Upper lobe of left lung (tissue), 6 donors: ENCODE data around the gene KCNJ6. TPM values are rescaled to one million over a fixed set of nuclear protein-coding genes. Genes with fewer than 3 reads are reported as not detected.

Experiments
- ATAC-seq, 2 donors: fragments of 200-7000 bp; cut with Tn5 transposase; one replicate each; pipeline ENCODE4 v1.9.1; 2022; ENCODE audit warnings: mild to moderate bottlenecking in 2 of 2, moderate library complexity in 2 of 2; ENCODE audit not compliant: low FRiP score in 2 of 2
- DNase-seq, 2 donors: peaks; one replicate each; pipeline ENCODE4 v3.0.0-alpha.2; 2019 to 2020
- H3K27ac ChIP-seq, 4 donors: fragments of 200-600 bp; sonication (generic); one replicate each; pipeline ENCODE4 v1.5.1; 2016 to 2019
- H3K27me3 ChIP-seq, 4 donors: fragments of 200-600 bp; sonication (generic); one replicate each; pipeline ENCODE4 v1.5.1; 2017 to 2019
- H3K36me3 ChIP-seq, 4 donors: fragments of 200-600 bp; sonication (generic); one replicate each; pipeline ENCODE4 v1.5.1; 2016 to 2019
- H3K4me1 ChIP-seq, 4 donors: fragments of 200-600 bp; sonication (generic); one replicate each; pipeline ENCODE4 v1.5.1; 2018 to 2019
- H3K4me3 ChIP-seq, 4 donors: fragments of 200-600 bp; sonication (generic); one replicate each; pipeline ENCODE4 v1.5.1; 2017 to 2019; ENCODE audit warnings: mild to moderate bottlenecking in 2 of 4, moderate library complexity in 1 of 4
- H3K9me3 ChIP-seq, 4 donors: fragments of 200-600 bp; sonication (generic); one replicate each; pipeline ENCODE4 v1.5.1; 2018 to 2019
- CTCF ChIP-seq, 6 experiments: fragments of 450-650 bp in 4 of 6; fragments of 200-600 bp in 2 of 6; sonication (generic) in 2 of 6; IDR thresholded peaks; one replicate each; pipeline ENCODE4 v1.5.1; 2016 to 2019; ENCODE audit warnings: antibody characterized with exemption in 6 of 6
- EP300 ChIP-seq, 4 donors: sonication (generic); formaldehyde crosslinking; IDR thresholded peaks; one replicate each; pipeline ENCODE4 v1.5.1; 2017; ENCODE audit warnings: antibody characterized with exemption in 4 of 4, control low read depth in 2 of 4
- POLR2A ChIP-seq, 4 donors: fragments of 450-650 bp; IDR thresholded peaks; one replicate each; pipeline ENCODE4 v1.5.1; 2016 to 2017; ENCODE audit warnings: antibody characterized with exemption in 4 of 4, mild to moderate bottlenecking in 2 of 4
- POLR2AphosphoS5 ChIP-seq, 2 donors: sonication (generic); formaldehyde crosslinking; IDR thresholded peaks; one replicate each; pipeline ENCODE4 v1.5.1; 2017; ENCODE audit warnings: antibody characterized with exemption in 2 of 2
- WGBS, 2 donors: methylation state at CpG; one replicate each; pipeline ENCODE4 v1.1.5; 2017 to 2018; 5-methylcytosine and 5-hydroxymethylcytosine counted together
- total RNA-seq, 6 donors: library from RNA; depleted of rRNA in 4 of 6; stranded (reverse); fragments of >200 nt in 4 of 6; gene quantifications; one replicate each; pipeline versions ENCODE4 v1.1.0 to v1.2.1, GENCODE V29; 2016 to 2021
- donor health status: DM: no; HTN: no; CAD: no; lungs with moderate emphysema.
- donor health status: DM: no; HTN: yes; CAD: no; lungs with severe emphysema.

Gene KCNJ6
- total RNA-seq, 6 donors from 2014 or later, result 0.06 to 0.15 TPM; not detected in 4

DNA sequence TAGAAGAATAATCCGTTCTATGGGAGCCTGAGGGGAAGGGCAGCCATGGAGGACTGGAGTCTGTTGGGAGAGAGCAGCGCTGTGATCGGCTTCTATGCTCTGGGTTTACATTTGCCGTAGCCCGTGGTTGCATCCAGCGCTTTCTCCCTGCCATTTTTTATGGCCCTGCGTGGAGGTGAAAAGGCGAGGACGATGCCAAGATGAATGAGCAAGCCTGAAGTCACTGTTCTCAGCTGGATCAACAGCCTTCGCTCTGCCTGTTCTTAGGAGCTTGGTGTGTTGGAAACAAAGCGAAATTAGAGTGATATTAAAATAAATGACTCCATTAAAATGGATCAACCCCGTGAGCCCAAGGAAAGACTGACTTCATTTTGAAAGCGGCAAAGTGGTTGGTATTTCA, 120.2 kb downstream of the KCNJ6 start:
- no peak overlapping the region for H3K27ac ChIP-seq
- H3K36me3 ChIP-seq, result no peaks in the 10 kb centered on the region
- ATAC-seq (no peak), DNase-seq (no peak)
- 92 to 93% methylated on average over 13 of the region's 13 CpGs for WGBS, 2 donors
- TF ChIP-seq POLR2AphosphoS5 (IDR thresholded peaks at IDR 0.05) (no peak), POLR2A (IDR thresholded peaks at IDR 0.05) (no peak), CTCF (IDR thresholded peaks at IDR 0.05) (no peak), EP300 (IDR thresholded peaks at IDR 0.05) (no peak)
- no peaks in the 10 kb centered on the region for H3K27me3 ChIP-seq
- H3K4me3 ChIP-seq, result no peak overlapping the region
- no peaks in the 10 kb centered on the region for H3K4me1 ChIP-seq
- H3K9me3 ChIP-seq, result no peaks in the 10 kb centered on the region

GRCh38 chr21:37793660-37794059, 122.6 kb downstream of the KCNJ6 start:
- no peaks in the 10 kb centered on the region for H3K36me3 ChIP-seq
- H3K4me3 ChIP-seq, result no peak overlapping the region
- TF ChIP-seq POLR2A (IDR thresholded peaks at IDR 0.05) (no peak), CTCF (IDR thresholded peaks at IDR 0.05) (no peak), POLR2AphosphoS5 (IDR thresholded peaks at IDR 0.05) (no peak), EP300 (IDR thresholded peaks at IDR 0.05) (no peak)
- no peaks in the 10 kb centered on the region for H3K4me1 ChIP-seq
- no peak for DNase-seq
- no peaks in the 10 kb centered on the region for H3K9me3 ChIP-seq
- H3K27me3 ChIP-seq, result no peaks in the 10 kb centered on the region
- 40 to 76% methylated on average over 1 of the region's 1 CpG for WGBS, 2 donors
- no peak for ATAC-seq
- H3K27ac ChIP-seq, result no peak overlapping the region

DNA sequence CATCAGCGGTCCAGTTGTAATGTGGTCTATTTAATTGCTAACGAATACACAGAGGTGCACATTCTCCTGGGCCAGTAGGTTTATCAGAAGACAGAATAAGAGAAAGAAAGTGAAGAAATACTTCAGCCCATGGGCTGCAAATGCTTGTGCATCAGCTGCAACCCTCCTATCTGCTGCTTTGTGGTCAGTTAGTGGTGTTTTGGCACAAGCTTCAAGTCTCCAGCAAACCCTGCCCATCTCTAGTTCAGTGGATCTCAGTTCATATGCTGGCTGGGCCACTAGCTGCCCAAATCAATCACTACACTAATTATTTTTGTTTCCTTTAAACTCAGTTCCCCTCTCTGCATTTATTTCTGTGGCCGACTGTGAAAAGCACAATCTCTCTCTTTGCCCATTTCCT, 124.2 kb downstream of the KCNJ6 start:
- Histone ChIP-seq H3K4me3 (no peak overlapping the region), H3K9me3 (no peaks in the 10 kb centered on the region), H3K4me1 (no peaks in the 10 kb centered on the region), H3K27ac (no peak overlapping the region), H3K27me3 (no peaks in the 10 kb centered on the region), H3K36me3 (no peaks in the 10 kb centered on the region)
- ATAC-seq (no peak), DNase-seq (no peak)
- WGBS, 2 donors, result 80 to 88% methylated on average over 3 of the region's 3 CpGs
- no peak for TF ChIP-seq POLR2AphosphoS5 (IDR thresholded peaks at IDR 0.05)
- TF ChIP-seq EP300 (IDR thresholded peaks at IDR 0.05), result no peak
- no peak for TF ChIP-seq CTCF (IDR thresholded peaks at IDR 0.05)
- TF ChIP-seq POLR2A (IDR thresholded peaks at IDR 0.05), result no peak

DNA sequence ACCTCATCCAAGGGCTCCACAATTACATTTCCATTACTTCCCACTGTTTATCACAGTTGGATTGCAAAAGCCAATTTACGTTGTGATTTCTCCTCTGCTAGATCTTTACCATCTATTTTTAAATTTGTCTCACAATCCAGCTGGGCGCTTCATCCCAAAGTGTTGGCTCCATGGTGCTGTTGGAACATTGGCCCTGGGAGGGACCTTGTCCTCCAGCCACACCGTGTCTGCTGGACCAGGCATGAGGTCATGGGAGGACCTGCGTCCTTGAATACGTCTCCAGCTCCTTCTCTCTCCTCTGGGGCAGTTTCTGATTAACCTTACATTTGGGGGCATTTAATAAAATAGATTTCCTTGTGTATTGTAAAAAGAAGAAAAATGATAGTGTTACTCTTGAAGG, 125.4 kb downstream of the KCNJ6 start:
- Histone ChIP-seq H3K27me3 (no peaks in the 10 kb centered on the region), H3K36me3 (no peaks in the 10 kb centered on the region), H3K4me1 (no peaks in the 10 kb centered on the region), H3K4me3 (no peak overlapping the region), H3K9me3 (no peaks in the 10 kb centered on the region), H3K27ac (no peak overlapping the region)
- DNase-seq (no peak), ATAC-seq (no peak)
- TF ChIP-seq POLR2A (IDR thresholded peaks at IDR 0.05), result no peak
- TF ChIP-seq EP300 (IDR thresholded peaks at IDR 0.05), result no peak
- TF ChIP-seq POLR2AphosphoS5 (IDR thresholded peaks at IDR 0.05), result no peak
- TF ChIP-seq CTCF (IDR thresholded peaks at IDR 0.05), result no peak
- WGBS, 2 donors, result 74 to 84% methylated on average over 5 of the region's 5 CpGs

- ATAC-seq (no peak), DNase-seq (no peak)
- Histone ChIP-seq H3K27me3 (no peaks in the 10 kb centered on the region), H3K4me1 (no peaks in the 10 kb centered on the region), H3K4me3 (no peak overlapping the region), H3K27ac (no peak overlapping the region), H3K9me3 (no peaks in the 10 kb centered on the region), H3K36me3 (no peaks in the 10 kb centered on the region)
- no peak for TF ChIP-seq EP300 (IDR thresholded peaks at IDR 0.05)
- TF ChIP-seq POLR2AphosphoS5 (IDR thresholded peaks at IDR 0.05), result no peak
- no peak for TF ChIP-seq CTCF (IDR thresholded peaks at IDR 0.05)
- TF ChIP-seq POLR2A (IDR thresholded peaks at IDR 0.05), result no peak
- 79% methylated on average over 4 of the region's 4 CpGs for WGBS, 2 donors
These were observed 127.8 kb downstream of the KCNJ6 start for GRCh38 chr21:37788503-37788902.
